Esophagus muscularis mucosa (tissue), 4 donors: Measurements from ENCODE around the gene NRAP.

Experiments
- CTCF ChIP-seq, 3 experiments: fragments of 200-600 bp in 2 of 3; fragments of 450-650 bp in 1 of 3; sonication (generic) in 2 of 3; IDR thresholded peaks; one replicate each; pipeline ENCODE4 v1.5.1; 2017 to 2019; ENCODE audit warnings: antibody characterized with exemption in 3 of 3, mild to moderate bottlenecking in 2 of 3, moderate library complexity in 1 of 3
- EP300 ChIP-seq: sonication (generic); formaldehyde crosslinking; IDR thresholded peaks from one replicate; pipeline ENCODE4 v1.6.1; 2017; ENCODE audit warnings: antibody characterized with exemption
- POLR2A ChIP-seq: fragments of 450-650 bp; IDR thresholded peaks from one replicate; pipeline ENCODE4 v1.6.1; 2017; ENCODE audit warnings: antibody characterized with exemption, moderate library complexity, mild to moderate bottlenecking, low read depth
- POLR2AphosphoS5 ChIP-seq, 2 donors: sonication (generic); formaldehyde crosslinking; IDR thresholded peaks; one replicate each; pipeline ENCODE4 v1.6.1; 2017; ENCODE audit warnings: antibody characterized with exemption in 2 of 2

GRCh38 chr10:113709221-113709838, 45.5 kb upstream of the NRAP start:
- TF ChIP-seq CTCF (IDR thresholded peaks at IDR 0.05) (no peak), EP300 (no peak), POLR2A (no peak), POLR2AphosphoS5 (IDR thresholded peaks at IDR 0.05) (no peak)
